ENCODE data around the gene RAP1GAP2.

The RAP1GAP2 gene

GRCh38 chr17:2792366-2793169, 3.7 kb upstream of the RAP1GAP2 start (continued):
- TF ChIP-seq ESRRG (CRISPR knock-in tag; IDR thresholded peaks at IDR 0.05), result no peak

GRCh38 chr17:2794111-2794803, 2.0 kb upstream of the RAP1GAP2 start:
- TF ChIP-seq ESRRG (CRISPR knock-in tag; IDR thresholded peaks at IDR 0.05) (no peak), BACH2 (CRISPR knock-in tag; IDR thresholded peaks at IDR 0.05; ENCODE audit: borderline replicate concordance) (no peak), ARNTL (CRISPR knock-in tag; IDR thresholded peaks at IDR 0.05; ENCODE audit: borderline replicate concordance, low read depth) (no peak), OSR1 (CRISPR knock-in tag; IDR thresholded peaks at IDR 0.05) (no peak), CSDC2 (CRISPR knock-in tag; IDR thresholded peaks at IDR 0.05) (no peak), TCF4 (CRISPR knock-in tag; IDR thresholded peaks at IDR 0.05; ENCODE audit: borderline replicate concordance) (no peak), ZFP3 (CRISPR knock-in tag; IDR thresholded peaks at IDR 0.05) (no peak), SNAI2 (CRISPR knock-in tag; IDR thresholded peaks at IDR 0.05) (no peak), CREB5 (CRISPR knock-in tag; IDR thresholded peaks at IDR 0.05; ENCODE audit: low read depth) (no peak), ZFP30 (CRISPR knock-in tag; IDR thresholded peaks at IDR 0.05) (no peak), PATZ1 (CRISPR knock-in tag; IDR thresholded peaks at IDR 0.05; ENCODE audit: borderline replicate concordance) (no peak), TOX (CRISPR knock-in tag; IDR thresholded peaks at IDR 0.05; ENCODE audit: borderline replicate concordance) (no peak)
- ATAC-seq, result no peak

- TF ChIP-seq ZNF8 (CRISPR knock-in tag; IDR thresholded peaks at IDR 0.05) (no peak), ZNF565 (CRISPR knock-in tag; conservative IDR thresholded peaks at IDR 0.05; ENCODE audit: low read depth) (no peak), SNAI2 (CRISPR knock-in tag; IDR thresholded peaks at IDR 0.05) (no peak), TSHZ2 (CRISPR knock-in tag; IDR thresholded peaks at IDR 0.05) (no peak), ARNTL (CRISPR knock-in tag; IDR thresholded peaks at IDR 0.05; ENCODE audit: borderline replicate concordance, low read depth) (no peak), OSR1 (CRISPR knock-in tag; IDR thresholded peaks at IDR 0.05) (no peak), ESRRG (CRISPR knock-in tag; IDR thresholded peaks at IDR 0.05) (no peak), ZFP3 (CRISPR knock-in tag; IDR thresholded peaks at IDR 0.05) (no peak), POU6F1 (CRISPR knock-in tag; IDR thresholded peaks at IDR 0.05; ENCODE audit: borderline replicate concordance, low read depth) (no peak), PPARA (CRISPR knock-in tag; IDR thresholded peaks at IDR 0.05; ENCODE audit: borderline replicate concordance) (no peak), PATZ1 (CRISPR knock-in tag; IDR thresholded peaks at IDR 0.05; ENCODE audit: borderline replicate concordance) (no peak), ZNF70 (CRISPR knock-in tag; IDR thresholded peaks at IDR 0.05) (no peak), ZC3H10 (CRISPR knock-in tag; IDR thresholded peaks at IDR 0.05) (no peak), RARB (CRISPR knock-in tag; IDR thresholded peaks at IDR 0.05) (no peak), ZFP30 (CRISPR knock-in tag; IDR thresholded peaks at IDR 0.05) (no peak), TCF4 (CRISPR knock-in tag; IDR thresholded peaks at IDR 0.05; ENCODE audit: borderline replicate concordance) (no peak), GLIS3 (CRISPR knock-in tag; IDR thresholded peaks at IDR 0.05) (no peak), CSRNP3 (CRISPR knock-in tag; IDR thresholded peaks at IDR 0.05) (no peak), CREB5 (CRISPR knock-in tag; IDR thresholded peaks at IDR 0.05; ENCODE audit: low read depth) (no peak), BACH2 (CRISPR knock-in tag; IDR thresholded peaks at IDR 0.05; ENCODE audit: borderline replicate concordance) (no peak)
- ATAC-seq, result no peak
Observed at GRCh38 chr17:2795441-2796163, 636 bp upstream of the RAP1GAP2 start.
